Prostate gland (tissue), 2 donors: ENCODE results near the gene VAV3.

Experiments used
- POLR2A ChIP-seq: fragments of 450-650 bp; IDR thresholded peaks from one replicate; pipeline ENCODE4 v1.6.1; 2016; ENCODE audit warnings: antibody characterized with exemption, mild to moderate bottlenecking
- TF ChIP-seq, protein P1 (sequence below), 4 experiments: fragments of 200-600 bp in 2 of 4; fragments of 450-650 bp in 2 of 4; sonication (generic) in 2 of 4; IDR thresholded peaks; 1 replicate in 3 of 4; 2 replicates in 1 of 4; pipeline ENCODE4 v1.5.1; 2016 to 2019; ENCODE audit warnings: antibody characterized with exemption in 4 of 4, mild to moderate bottlenecking in 2 of 4, moderate library complexity in 2 of 4

DNA sequence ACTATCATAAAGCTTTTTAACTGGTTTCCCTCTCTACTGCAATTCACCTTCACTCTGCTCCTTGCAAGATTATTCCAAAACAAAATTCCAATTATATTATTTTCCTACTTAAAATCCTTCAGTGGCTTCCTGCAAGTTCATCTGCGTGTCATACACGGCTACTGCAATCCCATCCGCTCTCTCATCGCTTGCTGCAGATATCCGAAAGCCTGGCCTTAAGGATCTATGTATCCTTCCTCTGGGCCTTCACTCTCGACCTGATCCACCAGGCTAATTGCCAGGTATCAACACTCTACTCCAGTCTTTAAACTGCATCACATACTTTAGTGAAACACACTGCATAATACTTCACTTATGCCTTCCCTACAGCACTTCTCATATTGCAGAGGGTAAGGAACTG, 44.0 kb downstream of the VAV3 start:
- TF ChIP-seq, protein P1, sequence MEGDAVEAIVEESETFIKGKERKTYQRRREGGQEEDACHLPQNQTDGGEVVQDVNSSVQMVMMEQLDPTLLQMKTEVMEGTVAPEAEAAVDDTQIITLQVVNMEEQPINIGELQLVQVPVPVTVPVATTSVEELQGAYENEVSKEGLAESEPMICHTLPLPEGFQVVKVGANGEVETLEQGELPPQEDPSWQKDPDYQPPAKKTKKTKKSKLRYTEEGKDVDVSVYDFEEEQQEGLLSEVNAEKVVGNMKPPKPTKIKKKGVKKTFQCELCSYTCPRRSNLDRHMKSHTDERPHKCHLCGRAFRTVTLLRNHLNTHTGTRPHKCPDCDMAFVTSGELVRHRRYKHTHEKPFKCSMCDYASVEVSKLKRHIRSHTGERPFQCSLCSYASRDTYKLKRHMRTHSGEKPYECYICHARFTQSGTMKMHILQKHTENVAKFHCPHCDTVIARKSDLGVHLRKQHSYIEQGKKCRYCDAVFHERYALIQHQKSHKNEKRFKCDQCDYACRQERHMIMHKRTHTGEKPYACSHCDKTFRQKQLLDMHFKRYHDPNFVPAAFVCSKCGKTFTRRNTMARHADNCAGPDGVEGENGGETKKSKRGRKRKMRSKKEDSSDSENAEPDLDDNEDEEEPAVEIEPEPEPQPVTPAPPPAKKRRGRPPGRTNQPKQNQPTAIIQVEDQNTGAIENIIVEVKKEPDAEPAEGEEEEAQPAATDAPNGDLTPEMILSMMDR (IDR thresholded peaks at IDR 0.05), result no peak
- no peak for TF ChIP-seq POLR2A
